Measurements from ENCODE around the gene IPPK.

Gene IPPK

DNA sequence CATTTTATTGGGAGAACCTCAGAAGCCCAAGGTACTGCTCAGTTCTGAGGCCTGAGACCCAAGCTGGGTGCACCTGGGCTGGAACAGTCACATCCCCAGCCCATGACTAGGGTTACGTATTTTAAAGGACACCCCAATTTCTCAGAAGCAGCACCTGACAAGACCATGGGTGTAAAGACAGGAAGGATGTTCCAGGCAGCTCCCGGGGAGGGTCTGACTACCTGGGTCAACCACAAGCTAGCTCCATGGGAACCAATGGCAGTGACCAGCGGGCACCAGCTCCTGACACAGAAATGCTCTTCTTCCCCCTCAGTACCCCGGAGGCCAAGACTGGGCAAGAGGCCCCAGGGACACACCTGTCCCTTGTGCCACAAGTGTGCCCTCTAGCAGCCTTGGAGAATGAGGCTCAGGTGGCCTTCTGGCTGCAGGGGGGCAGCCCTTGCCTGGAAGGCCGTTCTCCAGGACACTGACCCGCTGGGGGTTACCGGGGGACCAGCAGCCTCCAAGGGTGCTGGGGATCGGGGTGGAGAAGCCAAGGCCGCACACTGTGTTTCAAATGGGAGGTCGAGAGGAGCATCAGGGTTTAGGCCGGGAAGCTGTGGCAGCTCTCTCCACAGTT, 52.6 kb downstream of the IPPK start:
- Histone ChIP-seq H4K20me1 (ENCODE audit: control insufficient read depth, insufficient read depth, low read depth, low read length) (no peaks in the 10 kb centered on the region; the same call in 1 of the 2 replicates), H3K9me3 (ENCODE audit: control insufficient read depth, insufficient read depth, low read length) (no peaks in the 10 kb centered on the region)

GRCh38 chr9:92616655-92617111, 53.2 kb downstream of the IPPK start:
- Histone ChIP-seq H3K36me3 (ENCODE audit: control insufficient read depth, low read length) (peaks cover 49% of the 10 kb centered on the region), H3K27ac (ENCODE audit: low read depth, low read length) (no peak overlapping the region)

More for the DNA sequence above, 52.6 kb downstream of the IPPK start:
- no peak for TF ChIP-seq EZH2phosphoT487 (IDR thresholded peaks at IDR 0.05; ENCODE audit: borderline replicate concordance, low read length)
- TF ChIP-seq, protein P1, sequence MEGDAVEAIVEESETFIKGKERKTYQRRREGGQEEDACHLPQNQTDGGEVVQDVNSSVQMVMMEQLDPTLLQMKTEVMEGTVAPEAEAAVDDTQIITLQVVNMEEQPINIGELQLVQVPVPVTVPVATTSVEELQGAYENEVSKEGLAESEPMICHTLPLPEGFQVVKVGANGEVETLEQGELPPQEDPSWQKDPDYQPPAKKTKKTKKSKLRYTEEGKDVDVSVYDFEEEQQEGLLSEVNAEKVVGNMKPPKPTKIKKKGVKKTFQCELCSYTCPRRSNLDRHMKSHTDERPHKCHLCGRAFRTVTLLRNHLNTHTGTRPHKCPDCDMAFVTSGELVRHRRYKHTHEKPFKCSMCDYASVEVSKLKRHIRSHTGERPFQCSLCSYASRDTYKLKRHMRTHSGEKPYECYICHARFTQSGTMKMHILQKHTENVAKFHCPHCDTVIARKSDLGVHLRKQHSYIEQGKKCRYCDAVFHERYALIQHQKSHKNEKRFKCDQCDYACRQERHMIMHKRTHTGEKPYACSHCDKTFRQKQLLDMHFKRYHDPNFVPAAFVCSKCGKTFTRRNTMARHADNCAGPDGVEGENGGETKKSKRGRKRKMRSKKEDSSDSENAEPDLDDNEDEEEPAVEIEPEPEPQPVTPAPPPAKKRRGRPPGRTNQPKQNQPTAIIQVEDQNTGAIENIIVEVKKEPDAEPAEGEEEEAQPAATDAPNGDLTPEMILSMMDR (IDR thresholded peaks at IDR 0.05; ENCODE audit: low read depth, low read length, poor library complexity, severe bottlenecking): no peak
- no peak overlapping the region for H3K4me3 ChIP-seq (ENCODE audit: low read length)
- H3K27ac ChIP-seq (ENCODE audit: low read depth, low read length): no peak overlapping the region
- H3K36me3 ChIP-seq (ENCODE audit: control insufficient read depth, low read length): peaks cover 44% of the 10 kb centered on the region
- H3K27me3 ChIP-seq (ENCODE audit: control insufficient read depth, low read length): no peaks in the 10 kb centered on the region
- H3K4me1 ChIP-seq (ENCODE audit: control insufficient read depth, low read length): no peaks in the 10 kb centered on the region
- H3F3A ChIP-seq (ENCODE audit: control insufficient read depth, insufficient read depth): no peaks in the 10 kb centered on the region
- no peaks in the 10 kb centered on the region for H3K9me2 ChIP-seq (replicated peaks; ENCODE audit: control insufficient read depth, low read length)
- H3K79me2 ChIP-seq (ENCODE audit: control insufficient read depth, low read length): no peaks in the 10 kb centered on the region
- no peak overlapping the region for H3K4me2 ChIP-seq (ENCODE audit: low read length)

DNA sequence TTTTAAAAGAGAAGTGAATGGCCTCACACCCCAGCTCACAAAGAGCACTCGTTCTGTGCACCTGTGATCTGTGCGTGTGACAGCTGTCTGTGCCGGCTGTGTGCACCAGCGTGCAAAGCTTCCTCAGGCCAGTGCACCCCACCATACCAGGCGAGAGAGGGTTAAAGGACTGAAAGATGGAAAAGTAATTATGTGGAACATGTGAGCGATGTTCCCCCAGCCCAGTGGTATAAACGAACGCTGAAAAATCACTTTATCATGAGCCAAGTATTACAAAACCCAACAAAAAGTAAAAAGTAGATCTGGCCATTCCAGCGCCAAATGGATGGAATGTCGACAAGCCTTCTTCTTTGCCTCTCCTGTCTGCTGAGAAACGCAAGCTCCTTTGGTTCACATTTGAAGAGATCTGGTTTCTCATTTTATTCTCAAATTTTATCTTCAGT, 53.7 kb downstream of the IPPK start:
- no peak for TF ChIP-seq EZH2phosphoT487 (IDR thresholded peaks at IDR 0.05; ENCODE audit: borderline replicate concordance, low read length)
- TF ChIP-seq, protein P1 (IDR thresholded peaks at IDR 0.05; ENCODE audit: low read depth, low read length, poor library complexity, severe bottlenecking): no peak
- Histone ChIP-seq H3K4me3 (ENCODE audit: low read length) (no peak overlapping the region), H3K36me3 (ENCODE audit: control insufficient read depth, low read length) (peaks cover 52% of the 10 kb centered on the region), H3K79me2 (ENCODE audit: control insufficient read depth, low read length) (no peaks in the 10 kb centered on the region), H3F3A (ENCODE audit: control insufficient read depth, insufficient read depth) (no peaks in the 10 kb centered on the region), H3K27ac (ENCODE audit: low read depth, low read length) (no peak overlapping the region), H3K27me3 (ENCODE audit: control insufficient read depth, low read length) (no peaks in the 10 kb centered on the region), H3K4me1 (ENCODE audit: control insufficient read depth, low read length) (no peaks in the 10 kb centered on the region), H3K9me2 (replicated peaks; ENCODE audit: control insufficient read depth, low read length) (no peaks in the 10 kb centered on the region), H3K9me3 (ENCODE audit: control insufficient read depth, insufficient read depth, low read length) (no peaks in the 10 kb centered on the region), H4K20me1 (ENCODE audit: control insufficient read depth, insufficient read depth, low read depth, low read length) (no peaks in the 10 kb centered on the region; the same call in 1 of the 2 replicates), H3K4me2 (ENCODE audit: low read length) (no peak overlapping the region)

More at GRCh38 chr9:92616655-92617111, 53.2 kb downstream of the IPPK start:
- H3K9me3 ChIP-seq (ENCODE audit: control insufficient read depth, insufficient read depth, low read length): no peaks in the 10 kb centered on the region
- H3K4me3 ChIP-seq (ENCODE audit: low read length): no peak overlapping the region
- H3K79me2 ChIP-seq (ENCODE audit: control insufficient read depth, low read length): no peaks in the 10 kb centered on the region
- H3K4me1 ChIP-seq (ENCODE audit: control insufficient read depth, low read length): no peaks in the 10 kb centered on the region
- no peak overlapping the region for H3K4me2 ChIP-seq (ENCODE audit: low read length)
- TF ChIP-seq EZH2phosphoT487 (IDR thresholded peaks at IDR 0.05; ENCODE audit: borderline replicate concordance, low read length): no peak
- TF ChIP-seq, protein P1 (IDR thresholded peaks at IDR 0.05; ENCODE audit: low read depth, low read length, poor library complexity, severe bottlenecking): no peak
- no peaks in the 10 kb centered on the region for H3F3A ChIP-seq (ENCODE audit: control insufficient read depth, insufficient read depth)
- H3K27me3 ChIP-seq (ENCODE audit: control insufficient read depth, low read length): no peaks in the 10 kb centered on the region
- H3K9me2 ChIP-seq (replicated peaks; ENCODE audit: control insufficient read depth, low read length): no peaks in the 10 kb centered on the region
- no peaks in the 10 kb centered on the region; the same call in 1 of the 2 replicates for H4K20me1 ChIP-seq (ENCODE audit: control insufficient read depth, insufficient read depth, low read depth, low read length)

Data from DOHH2 (cell line).